ENCODE measurements around the gene MYO15A.

The MYO15A gene

GRCh38 chr17:18224387-18225120, 116.0 kb downstream of the MYO15A start:
- DNase-seq, result no peak

GRCh38 chr17:18225121-18225641, 116.6 kb downstream of the MYO15A start, which contains the start of gene LLGL1:
Gene LLGL1, plus strand, starts transcription at chr17:18225635. Its CDS starts 48 bp downstream, at chr17:18225683.
- DNase-seq, result peak; percentile 93

- no peak for DNase-seq
Measured at GRCh38 chr17:18225642-18226283, 117.2 kb downstream of the MYO15A start.

GRCh38 chr17:18226284-18226945, 117.9 kb downstream of the MYO15A start:
- no peak for DNase-seq

GRCh38 chr17:18227635-18228034, 119.1 kb downstream of the MYO15A start:
- no peak for DNase-seq

- DNase-seq, result no peak
Measured at GRCh38 chr17:18228176-18228682, 119.7 kb downstream of the MYO15A start.

GRCh38 chr17:18229254-18229653, 120.7 kb downstream of the MYO15A start:
- DNase-seq, result no peak
